Mammary epithelial cell (primary cell): ENCODE results near the gene ELOVL1.

Experiments
- CTCF ChIP-seq, 2 donors: IDR thresholded peaks in 1 of 2; conservative IDR thresholded peaks in 1 of 2; 2 replicates each; pipeline ENCODE4 v1.5.1; 2011 to 2012; ENCODE audit warnings: inconsistent platforms in 2 of 2, low read length in 2 of 2, mild to moderate bottlenecking in 2 of 2, control low read depth in 1 of 2, low read depth in 1 of 2; ENCODE audit not compliant: insufficient read depth in 1 of 2; ENCODE audit errors: extremely low read depth in 1 of 2
- EZH2 ChIP-seq: IDR thresholded peaks from 2 replicates; pipeline ENCODE4 v1.6.1; 2012; ENCODE audit warnings: low read length, inconsistent platforms, borderline replicate concordance

DNA sequence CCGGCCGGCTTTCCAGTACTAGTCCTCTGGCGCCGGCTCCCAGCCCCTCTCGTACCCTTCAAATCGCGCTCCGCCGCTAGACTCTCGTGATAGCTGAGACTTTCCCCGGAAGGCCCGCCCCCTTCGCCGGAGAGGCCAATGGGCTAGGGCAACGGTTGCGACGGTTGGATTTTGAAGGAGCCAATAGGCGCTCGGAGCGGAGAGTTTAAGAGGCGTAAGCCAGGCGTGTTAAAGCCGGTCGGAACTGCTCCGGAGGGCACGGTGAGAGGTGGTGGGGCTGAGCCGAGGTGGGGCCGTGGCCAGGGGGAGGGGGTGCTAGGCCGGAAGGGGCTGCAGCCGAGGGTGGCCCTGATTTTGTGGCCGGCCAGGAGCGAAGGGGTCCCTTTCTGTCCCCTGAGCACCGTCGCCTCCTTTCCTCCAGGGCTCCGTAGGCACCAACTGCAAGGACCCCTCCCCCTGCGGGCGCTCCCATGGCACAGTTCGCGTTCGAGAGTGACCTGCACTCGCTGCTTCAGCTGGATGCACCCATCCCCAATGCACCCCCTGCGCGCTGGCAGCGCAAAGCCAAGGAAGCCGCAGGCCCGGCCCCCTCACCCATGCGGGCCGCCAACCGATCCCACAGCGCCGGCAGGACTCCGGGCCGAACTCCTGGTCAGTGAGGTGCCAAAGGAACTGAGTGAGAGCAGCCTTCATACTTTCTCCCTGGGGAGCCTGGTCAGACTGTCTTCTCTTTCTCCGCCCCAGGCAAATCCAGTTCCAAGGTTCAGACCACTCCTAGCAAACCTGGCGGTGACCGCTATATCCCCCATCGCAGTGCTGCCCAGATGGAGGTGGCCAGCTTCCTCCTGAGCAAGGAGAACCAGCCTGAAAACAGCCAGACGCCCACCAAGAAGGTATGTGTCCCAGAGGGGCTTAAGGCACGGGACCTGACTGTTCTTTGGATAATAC lies 8.8 kb downstream of the ELOVL1 start, which contains the start of gene CDC20:
- no peak for TF ChIP-seq CTCF (conservative IDR thresholded peaks at IDR 0.05 in 1 of 2, IDR thresholded peaks at IDR 0.05 in 1 of 2; ENCODE audit: extremely low read depth in 1 of 2, insufficient read depth in 1 of 2, low read depth in 1 of 2, low read length in 2 of 2)
- no peak for TF ChIP-seq EZH2
